NB4 (cell line): Measurements from ENCODE around the gene SLC26A9.
"Not testable (repeated sequence)": the region's sequence is repeated elsewhere in the genome, so short reads cannot be mapped to it uniquely, and the experiment has no call there.

ENCODE experiments used
- DNase-seq: peaks from one replicate; pipeline ENCODE4 v3.0.0; 2010; ENCODE audit warnings: low read depth
- H3K4me3 ChIP-seq: one replicate; pipeline ENCODE4 v1.5.1; 2011; ENCODE audit warnings: mild to moderate bottlenecking, low read depth, low read length, moderate library complexity
- CTCF ChIP-seq: IDR thresholded peaks from one replicate; pipeline ENCODE4 v1.5.1; 2012; ENCODE audit warnings: low read depth, low read length
- MAX ChIP-seq: IDR thresholded peaks from 2 replicates; pipeline ENCODE4 v1.6.1; 2011; ENCODE audit warnings: low read depth, low read length
- MYC ChIP-seq: IDR thresholded peaks from 2 replicates; pipeline ENCODE4 v1.6.1; 2011; ENCODE audit warnings: low read depth, low read length
- POLR2A ChIP-seq: IDR thresholded peaks from 2 replicates; pipeline ENCODE4 v1.6.1; 2011; ENCODE audit warnings: mild to moderate bottlenecking; ENCODE audit not compliant: insufficient read length; ENCODE audit errors: extremely low read depth

SLC26A9 gene

GRCh38 chr1:205914155-205914507 is 29.1 kb downstream of the SLC26A9 start:
- TF ChIP-seq POLR2A, result no peak
- TF ChIP-seq MAX, result no peak
- TF ChIP-seq CTCF, result no peak
- no peak for TF ChIP-seq MYC
- DNase-seq, result no peak
- no peak overlapping the region for H3K4me3 ChIP-seq

GRCh38 chr1:205913451-205914154 is 29.7 kb downstream of the SLC26A9 start:
- no peak overlapping the region for H3K4me3 ChIP-seq
- TF ChIP-seq MAX (no peak), MYC (no peak), POLR2A (no peak), CTCF (no peak)
- DNase-seq, result no peak

GRCh38 chr1:205907794-205908193 is 35.5 kb downstream of the SLC26A9 start:
- H3K4me3 ChIP-seq, result no peak overlapping the region
- TF ChIP-seq CTCF (peak; percentile 31), MYC (no peak)
- no peak for DNase-seq

GRCh38 chr1:205905095-205905494 is 38.2 kb downstream of the SLC26A9 start:
- not testable (repeated sequence) for DNase-seq

GRCh38 chr1:205896351-205896750 is 46.9 kb downstream of the SLC26A9 start:
- DNase-seq, result no peak
- no peak overlapping the region for H3K4me3 ChIP-seq
- TF ChIP-seq MYC (no peak), CTCF (no peak), POLR2A (no peak), MAX (no peak)

More at GRCh38 chr1:205905095-205905494, 38.2 kb downstream of the SLC26A9 start:
- not testable (repeated sequence) for H3K4me3 ChIP-seq

GRCh38 chr1:205894119-205894518 is 49.1 kb downstream of the SLC26A9 start:
- DNase-seq, H3K4me3 ChIP-seq: not testable (repeated sequence)

- DNase-seq, result not testable (repeated sequence)
Observed at GRCh38 chr1:205892175-205892574, 51.1 kb downstream of the SLC26A9 start.

GRCh38 chr1:205891481-205891880 is 51.8 kb downstream of the SLC26A9 start:
- DNase-seq, H3K4me3 ChIP-seq: not testable (repeated sequence)

More at GRCh38 chr1:205892175-205892574, 51.1 kb downstream of the SLC26A9 start:
- H3K4me3 ChIP-seq, result not testable (repeated sequence)

GRCh38 chr1:205890631-205891030 is 52.6 kb downstream of the SLC26A9 start:
- not testable (repeated sequence) for DNase-seq, H3K4me3 ChIP-seq

- not testable (repeated sequence) for DNase-seq, H3K4me3 ChIP-seq
Observed at GRCh38 chr1:205889706-205890105, 53.5 kb downstream of the SLC26A9 start.

GRCh38 chr1:205889006-205889405 is 54.2 kb downstream of the SLC26A9 start:
- not testable (repeated sequence) for H3K4me3 ChIP-seq, DNase-seq
